Measurements from ENCODE around the gene FRMPD1. TPM values are rescaled to one million over a fixed set of nuclear protein-coding genes. Genes with fewer than 3 reads are reported as not detected.

FRMPD1 gene
- total RNA-seq, 1 donor from 2014 or later = not detected

DNA sequence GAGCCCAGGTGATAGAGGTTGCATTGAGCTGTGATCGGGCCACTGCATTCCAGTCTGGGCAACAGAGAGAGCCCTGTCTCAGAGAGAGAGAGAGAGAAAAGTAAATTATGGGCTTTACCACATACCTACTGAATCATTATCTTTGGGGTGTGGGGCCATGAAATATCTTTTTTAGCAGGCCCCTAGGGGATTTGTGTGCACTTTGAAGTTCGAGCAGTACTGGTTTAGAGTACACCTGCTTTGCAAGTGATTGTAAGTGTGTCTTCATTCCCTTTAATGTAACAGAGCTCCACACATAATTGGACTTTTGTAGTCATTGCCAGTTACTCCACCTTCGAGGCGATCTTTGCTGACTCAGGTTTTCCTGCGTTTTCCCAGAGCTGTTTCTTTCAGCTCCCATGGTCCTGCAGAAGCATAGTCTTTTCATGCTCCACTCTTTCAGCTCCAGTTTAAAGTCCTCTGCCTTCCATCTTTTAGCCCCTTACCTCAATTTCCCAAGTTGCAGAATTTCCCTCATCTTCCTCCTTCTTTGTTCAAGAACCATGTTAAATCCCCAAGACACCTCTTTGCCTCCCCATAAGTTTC, 24.0 kb upstream of the FRMPD1 start:
- DNase-seq (ENCODE audit: low spot score) = no peak

DNA sequence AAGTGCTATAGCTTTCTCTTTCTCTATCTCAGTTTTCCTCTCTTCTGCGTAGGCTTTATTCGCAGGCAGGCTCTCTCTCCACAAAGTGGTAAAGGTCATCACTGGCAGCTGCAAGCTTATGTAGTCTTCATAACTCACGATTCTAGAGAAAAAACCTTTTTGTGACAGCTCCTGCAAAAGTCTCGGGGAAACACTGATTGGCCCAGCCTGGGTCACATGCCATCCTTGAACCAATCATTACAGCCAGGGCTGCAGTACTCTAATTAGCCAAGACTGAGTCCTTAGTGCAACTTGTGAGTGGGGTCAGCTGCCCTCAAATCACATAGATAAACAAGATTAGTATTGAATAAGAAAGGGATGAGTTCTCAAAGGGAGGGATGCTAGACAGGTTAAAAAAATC, 18.3 kb upstream of the FRMPD1 start:
- DNase-seq (ENCODE audit: low spot score) = no peak

DNA sequence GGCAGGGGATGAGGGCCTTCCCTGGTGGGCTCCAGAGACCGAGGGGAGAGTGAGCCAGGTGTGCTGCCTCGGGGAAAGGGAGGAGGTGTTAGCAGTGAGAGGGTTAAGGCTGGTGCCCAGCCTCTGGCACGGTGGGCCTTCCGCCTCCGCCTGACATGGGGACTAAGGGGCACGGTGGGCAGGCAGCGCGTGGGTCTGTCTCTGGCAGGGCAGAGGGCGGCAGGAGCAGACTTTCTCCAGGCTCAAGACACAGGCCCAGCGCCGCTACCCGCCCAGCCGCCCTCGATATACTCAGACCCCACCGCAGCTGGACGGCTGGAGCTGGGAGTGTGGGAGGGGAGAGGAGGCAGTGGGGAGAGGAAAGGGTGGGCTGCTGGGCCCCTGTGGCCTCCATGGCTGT, 14.9 kb upstream of the FRMPD1 start:
- DNase-seq (ENCODE audit: low spot score) = no peak

DNA sequence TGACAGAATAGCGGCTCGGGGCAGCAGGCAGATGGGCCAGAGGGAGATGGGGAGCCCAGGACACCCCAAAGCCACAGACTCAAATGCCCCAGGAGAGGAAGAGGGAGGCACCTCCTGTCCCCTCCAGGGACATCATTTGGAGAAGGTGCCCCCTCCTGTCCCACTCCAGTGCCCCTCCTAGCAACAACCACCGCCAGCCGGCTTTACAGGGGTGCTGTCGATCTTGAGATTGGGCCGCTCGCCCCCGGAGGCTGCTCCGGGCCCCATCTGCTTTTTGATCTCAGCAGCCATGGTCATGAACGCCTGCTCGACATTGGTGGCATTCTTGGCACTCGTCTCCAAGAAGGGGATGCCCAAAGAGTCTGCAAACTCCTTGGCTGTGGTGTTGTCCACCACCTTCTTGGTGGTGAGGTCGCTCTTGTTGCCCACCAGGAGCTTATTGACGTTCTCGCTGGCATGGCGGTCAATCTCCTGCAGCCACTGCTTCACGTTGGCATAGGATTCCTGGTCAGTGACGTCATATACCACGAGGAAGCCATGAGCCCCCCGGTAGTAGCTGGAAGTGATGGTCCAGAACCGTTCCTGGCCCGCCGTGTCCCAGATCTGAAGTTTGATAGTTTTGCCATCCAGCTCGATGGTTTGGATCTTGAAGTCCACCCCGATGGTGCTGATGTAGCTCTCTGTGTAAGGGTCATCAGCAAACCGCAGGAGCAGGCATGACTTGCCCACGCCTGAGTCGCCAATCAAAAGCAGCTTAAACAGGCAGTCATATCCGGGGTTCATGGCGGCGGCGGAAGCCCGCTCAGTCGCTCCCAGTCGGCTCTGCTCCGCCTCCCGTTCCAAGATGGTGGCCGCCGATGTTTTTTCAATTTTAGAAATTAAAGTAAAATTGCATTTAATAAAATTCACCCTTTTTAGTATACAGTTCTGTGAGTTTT, 14.0 kb upstream of the FRMPD1 start:
- DNase-seq (ENCODE audit: low spot score) = no peak

GRCh38 chr9:37639109-37639762, 11.5 kb upstream of the FRMPD1 start:
- no peak for DNase-seq (ENCODE audit: low spot score)

GRCh38 chr9:37639841-37640240, 10.9 kb upstream of the FRMPD1 start:
- DNase-seq (ENCODE audit: low spot score) = no peak

DNA sequence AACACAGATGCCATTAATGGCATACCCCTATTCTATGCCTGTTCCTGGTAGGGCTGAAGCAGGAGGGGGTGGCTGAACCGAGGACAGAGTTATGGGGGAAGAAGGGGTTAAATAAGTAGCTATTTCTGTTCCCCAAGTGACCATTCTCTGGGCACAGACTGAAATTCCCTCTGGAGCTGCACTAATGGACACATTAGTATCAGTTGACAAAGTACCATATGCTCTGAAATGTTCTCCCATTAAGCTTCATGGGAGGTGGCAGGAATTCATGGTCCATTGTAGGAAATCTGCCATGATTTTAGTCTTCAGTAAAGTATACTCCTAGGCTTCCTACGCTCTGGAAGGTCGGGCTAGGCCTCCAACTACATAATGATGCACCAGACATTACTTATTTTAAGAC, 10.5 kb upstream of the FRMPD1 start:
- DNase-seq (ENCODE audit: low spot score) = no peak

DNA sequence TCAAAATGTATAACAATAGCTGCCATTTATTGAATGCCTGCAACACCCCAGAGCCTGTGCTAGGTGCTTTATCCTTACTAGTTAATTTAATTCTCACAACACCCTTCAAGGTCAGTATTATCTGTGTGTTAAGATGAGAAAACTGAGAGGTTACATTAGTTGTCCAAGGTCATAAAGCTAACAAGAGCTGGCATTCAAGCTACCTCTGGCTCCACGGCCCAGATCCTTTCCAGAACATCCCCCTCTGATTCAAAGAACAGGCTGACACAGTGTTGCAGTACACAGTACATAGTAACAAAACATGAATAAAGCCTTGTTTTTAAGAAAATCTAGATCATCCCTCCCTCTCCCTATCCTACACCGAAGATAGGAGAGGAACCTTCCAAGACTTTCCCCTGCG, 9.4 kb upstream of the FRMPD1 start:
- no peak for DNase-seq (ENCODE audit: low spot score)

- DNase-seq (ENCODE audit: low spot score) = no peak
These were observed 7.5 kb upstream of the FRMPD1 start for GRCh38 chr9:37643214-37643613.

DNA sequence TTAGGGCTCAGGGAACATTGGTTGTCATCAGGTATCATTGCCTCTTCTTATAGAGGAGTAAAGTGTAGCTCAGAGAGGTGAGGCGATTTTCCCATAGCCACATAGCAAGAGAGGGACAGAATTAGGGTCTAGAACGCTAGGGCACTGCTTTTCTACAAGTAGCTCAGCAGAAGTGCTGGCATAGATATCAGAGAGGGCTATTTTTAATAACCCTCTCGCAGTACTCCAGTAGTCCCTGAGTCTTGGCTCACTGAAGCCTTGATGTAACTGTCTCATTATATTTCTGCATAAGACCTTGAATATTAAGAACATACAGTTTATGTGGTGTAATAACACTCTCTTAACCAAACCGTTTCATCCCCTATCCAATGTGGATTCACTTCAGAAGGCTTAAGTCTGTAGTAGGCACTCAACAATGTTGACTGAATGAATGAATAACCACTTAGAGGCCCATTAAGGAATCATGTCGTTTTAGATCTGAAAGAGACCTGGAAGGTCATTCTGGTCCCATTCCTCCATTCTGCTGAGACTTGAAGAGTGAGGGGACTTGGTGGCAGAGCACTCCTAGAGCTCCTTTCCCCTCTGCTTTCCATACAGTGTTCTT, 4.7 kb upstream of the FRMPD1 start:
- no peak for DNase-seq (ENCODE audit: low spot score)

DNA sequence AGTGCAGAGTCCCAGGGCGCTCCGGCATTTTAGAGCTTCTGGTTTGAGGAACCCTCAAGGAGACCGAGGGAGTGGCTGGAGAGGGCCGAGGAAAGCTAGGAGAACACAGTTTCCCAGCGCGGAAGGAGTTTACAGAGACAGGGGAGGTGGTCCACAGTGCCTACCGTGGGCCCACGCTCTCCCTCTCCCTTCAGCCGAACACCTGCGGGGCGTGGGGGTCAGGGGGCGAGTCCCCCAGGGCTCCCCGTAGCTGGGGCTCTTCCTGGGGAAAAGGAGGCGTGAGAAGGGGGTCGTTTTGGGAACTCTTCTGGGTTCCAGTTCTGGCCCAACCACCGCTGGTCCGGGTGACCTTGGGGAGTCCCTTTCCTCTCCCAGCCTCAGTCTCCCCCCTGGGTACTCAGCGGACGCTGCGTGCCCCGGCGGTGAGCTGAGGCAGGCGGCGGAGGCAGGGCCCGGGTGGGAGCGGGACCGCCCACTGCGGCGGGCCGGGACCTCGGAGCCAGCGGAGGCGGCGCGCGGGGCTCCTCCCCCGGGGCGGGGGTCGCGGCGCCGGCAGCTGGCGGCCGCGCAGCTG, 368 bp upstream of the FRMPD1 start:
- DNase-seq (ENCODE audit: low spot score) = no peak

GRCh38 chr9:37652261-37652660, 1.5 kb downstream of the FRMPD1 start:
- no peak for DNase-seq (ENCODE audit: low spot score)

DNA sequence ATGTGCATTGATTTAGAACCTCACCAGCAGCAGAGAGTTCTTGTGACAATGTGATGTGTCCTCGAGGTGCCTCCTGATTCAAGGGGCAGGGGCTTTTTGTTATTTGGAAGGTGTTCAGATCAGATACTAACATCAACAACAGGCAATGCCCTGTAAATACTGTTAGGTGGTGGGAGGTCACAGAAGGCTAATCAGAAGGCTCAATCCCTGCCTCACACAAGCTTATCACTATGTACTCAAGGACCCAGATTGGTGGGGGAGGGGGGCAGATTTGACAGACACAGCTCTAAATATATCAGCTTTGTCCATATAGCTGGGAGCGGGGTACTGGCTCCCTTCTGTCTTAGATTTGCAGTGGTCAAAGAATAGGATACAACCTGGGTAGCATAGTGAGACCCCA, 2.6 kb downstream of the FRMPD1 start:
- DNase-seq (ENCODE audit: low spot score) = no peak

DNA sequence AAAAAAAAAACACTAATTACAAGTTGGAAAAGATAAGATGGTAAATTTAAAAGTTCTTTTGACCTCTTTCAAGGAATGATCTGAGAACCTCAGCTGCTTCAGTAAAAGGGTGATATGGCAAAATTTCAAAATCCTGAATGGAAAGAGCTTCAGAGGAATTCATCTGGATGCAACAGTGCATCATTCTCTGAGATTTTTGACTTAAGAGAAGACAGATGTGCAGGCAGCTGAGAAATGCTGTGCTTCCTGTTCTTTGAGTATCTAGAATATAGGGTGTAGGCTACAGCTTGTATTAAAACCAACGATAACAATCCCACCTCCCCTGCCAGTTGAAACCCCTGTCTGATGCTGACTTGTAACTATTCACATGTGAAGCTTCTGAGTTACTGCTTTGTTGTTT, 6.2 kb downstream of the FRMPD1 start:
- DNase-seq (ENCODE audit: low spot score) = no peak

GRCh38 chr9:37660691-37661090, 9.9 kb downstream of the FRMPD1 start:
- no peak for DNase-seq (ENCODE audit: low spot score)

DNA sequence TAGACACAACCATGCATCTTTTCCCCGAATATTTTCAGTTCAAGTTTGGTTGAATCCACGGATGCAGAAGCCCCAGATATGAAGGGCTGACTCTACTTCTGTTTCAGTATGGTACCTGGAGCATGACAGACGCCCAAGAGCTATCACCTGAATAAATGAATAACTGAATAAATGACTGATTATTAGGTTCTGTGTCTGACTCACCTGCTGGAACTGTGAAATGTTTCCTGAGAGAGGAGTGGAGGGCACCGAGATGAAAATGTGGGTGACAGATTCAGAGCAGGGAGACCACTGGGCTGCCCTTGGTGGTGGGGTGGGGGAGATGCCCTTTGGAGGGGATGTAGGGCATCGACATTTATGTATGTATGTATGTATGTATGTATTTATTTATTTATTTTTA, 13.2 kb downstream of the FRMPD1 start:
- no peak for DNase-seq (ENCODE audit: low spot score)

- no peak for DNase-seq (ENCODE audit: low spot score)
These were observed 17.0 kb downstream of the FRMPD1 start for GRCh38 chr9:37667706-37668105.

- no peak for DNase-seq (ENCODE audit: low spot score)
These were observed 17.4 kb downstream of the FRMPD1 start for GRCh38 chr9:37668116-37668601.

DNA sequence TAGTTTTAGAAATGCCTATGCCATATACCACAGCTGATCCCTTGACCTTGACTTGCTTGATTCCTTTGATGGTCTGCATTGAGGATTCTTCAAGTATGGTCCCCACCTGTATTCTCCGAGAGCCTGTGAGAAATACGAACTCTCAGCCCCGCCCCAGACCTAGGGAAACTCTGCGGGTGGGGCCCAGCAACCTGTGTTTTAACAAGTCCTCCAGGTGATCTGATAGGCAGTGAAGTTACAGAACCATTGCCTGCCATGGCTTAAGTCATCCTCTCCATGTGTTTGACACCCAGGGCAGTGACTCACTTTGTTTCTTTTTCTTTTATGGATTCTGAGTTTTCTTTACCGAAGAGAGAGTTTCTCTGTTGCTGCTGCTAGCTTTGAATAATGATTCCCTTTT, 18.5 kb downstream of the FRMPD1 start:
- DNase-seq (ENCODE audit: low spot score) = no peak

GRCh38 chr9:37675661-37676060, 24.9 kb downstream of the FRMPD1 start:
- no peak for DNase-seq (ENCODE audit: low spot score)

- DNase-seq (ENCODE audit: low spot score) = no peak
These were observed 25.7 kb downstream of the FRMPD1 start for GRCh38 chr9:37676411-37676830.

DNA sequence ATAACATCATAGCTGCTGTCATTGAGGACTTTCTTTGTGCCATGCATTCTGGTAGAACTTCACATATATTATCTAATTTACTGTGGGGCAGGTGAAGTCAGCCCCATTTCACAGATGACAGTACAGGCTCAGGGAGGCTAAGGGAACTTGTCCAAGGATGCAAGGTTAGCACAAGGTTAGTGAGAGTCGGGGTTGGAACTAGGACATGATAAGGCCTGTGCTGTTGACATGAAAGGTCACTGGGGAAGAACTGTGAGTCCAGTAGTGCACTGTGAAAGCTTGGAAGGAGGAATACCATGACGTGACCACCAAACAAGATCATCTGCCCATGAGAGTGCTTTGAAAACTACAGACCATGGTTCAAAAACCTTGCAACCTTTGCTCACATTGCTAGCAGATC, 26.7 kb downstream of the FRMPD1 start:
- DNase-seq (ENCODE audit: low spot score) = no peak

Measured in ureter (tissue), 1 donor.